ENCODE results near the gene THNSL1. TPM values are rescaled to one million over a fixed set of nuclear protein-coding genes. Genes with fewer than 3 reads are reported as not detected.

Gene THNSL1
- total RNA-seq, 1 donor from 2014 or later: 10.2 TPM

DNA sequence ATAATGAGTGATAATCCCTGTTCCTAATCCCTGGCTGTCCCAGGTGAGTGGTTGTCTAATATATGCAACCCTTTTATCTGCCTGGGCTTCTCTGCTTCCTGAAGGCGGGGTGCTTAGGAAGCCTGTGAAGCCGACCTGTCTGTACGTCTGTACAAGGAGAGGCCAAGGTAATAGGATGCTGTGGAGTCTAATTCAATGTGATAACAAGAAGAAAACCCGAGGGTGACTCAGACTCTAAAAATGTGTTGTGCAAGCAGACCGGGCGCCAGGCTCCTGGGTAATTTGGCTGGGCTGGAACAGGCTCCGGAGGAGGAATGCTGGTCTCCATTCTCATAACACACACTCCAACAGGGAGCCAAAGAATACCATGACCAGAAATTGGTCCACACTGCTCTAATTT, 43.6 kb downstream of the THNSL1 start:
- H3K36me3 Mint-ChIP-seq: no peaks in the 10 kb centered on the region
- peak overlapping the region; percentile 48 for H3K27ac Mint-ChIP-seq
- DNase-seq (ENCODE audit: extremely low spot score, unreplicated experiment): no peak
- TF ChIP-seq, protein P1, sequence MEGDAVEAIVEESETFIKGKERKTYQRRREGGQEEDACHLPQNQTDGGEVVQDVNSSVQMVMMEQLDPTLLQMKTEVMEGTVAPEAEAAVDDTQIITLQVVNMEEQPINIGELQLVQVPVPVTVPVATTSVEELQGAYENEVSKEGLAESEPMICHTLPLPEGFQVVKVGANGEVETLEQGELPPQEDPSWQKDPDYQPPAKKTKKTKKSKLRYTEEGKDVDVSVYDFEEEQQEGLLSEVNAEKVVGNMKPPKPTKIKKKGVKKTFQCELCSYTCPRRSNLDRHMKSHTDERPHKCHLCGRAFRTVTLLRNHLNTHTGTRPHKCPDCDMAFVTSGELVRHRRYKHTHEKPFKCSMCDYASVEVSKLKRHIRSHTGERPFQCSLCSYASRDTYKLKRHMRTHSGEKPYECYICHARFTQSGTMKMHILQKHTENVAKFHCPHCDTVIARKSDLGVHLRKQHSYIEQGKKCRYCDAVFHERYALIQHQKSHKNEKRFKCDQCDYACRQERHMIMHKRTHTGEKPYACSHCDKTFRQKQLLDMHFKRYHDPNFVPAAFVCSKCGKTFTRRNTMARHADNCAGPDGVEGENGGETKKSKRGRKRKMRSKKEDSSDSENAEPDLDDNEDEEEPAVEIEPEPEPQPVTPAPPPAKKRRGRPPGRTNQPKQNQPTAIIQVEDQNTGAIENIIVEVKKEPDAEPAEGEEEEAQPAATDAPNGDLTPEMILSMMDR (conservative IDR thresholded peaks at IDR 0.05): no peak
- H3K27me3 Mint-ChIP-seq: no peaks in the 10 kb centered on the region
- H3K4me1 Mint-ChIP-seq (ENCODE audit: unreplicated experiment): peaks cover 10% of the 10 kb centered on the region
- no peaks in the 10 kb centered on the region for H3K9me3 Mint-ChIP-seq
- H3K4me3 Mint-ChIP-seq: no peak overlapping the region

DNA sequence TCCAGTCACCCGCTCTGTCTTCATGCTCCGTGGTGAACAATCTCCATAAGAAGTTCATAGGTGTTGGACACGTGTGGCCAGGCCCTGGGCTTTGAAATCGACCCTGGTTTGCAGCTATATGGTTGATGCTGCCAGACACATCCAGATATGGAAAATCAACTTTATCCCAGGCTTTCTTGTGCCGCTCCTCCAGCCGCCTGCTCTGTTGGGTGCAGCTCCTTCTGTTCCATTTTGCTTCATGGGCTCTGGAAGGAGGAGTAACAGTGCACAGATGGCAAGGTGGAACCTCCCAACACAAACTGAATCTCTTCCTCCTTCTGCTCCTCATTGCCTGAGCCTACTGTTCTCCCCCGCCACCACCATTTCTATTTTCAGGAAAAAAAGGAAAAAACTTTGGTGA, 44.7 kb downstream of the THNSL1 start:
- Mint-ChIP-seq H3K4me3 (no peak overlapping the region), H3K4me1 (ENCODE audit: unreplicated experiment) (peaks cover 10% of the 10 kb centered on the region), H3K36me3 (no peaks in the 10 kb centered on the region), H3K27me3 (no peaks in the 10 kb centered on the region), H3K27ac (no peak overlapping the region), H3K9me3 (no peaks in the 10 kb centered on the region)
- DNase-seq (ENCODE audit: extremely low spot score, unreplicated experiment): no peak
- TF ChIP-seq, protein P1 (conservative IDR thresholded peaks at IDR 0.05): no peak

DNA sequence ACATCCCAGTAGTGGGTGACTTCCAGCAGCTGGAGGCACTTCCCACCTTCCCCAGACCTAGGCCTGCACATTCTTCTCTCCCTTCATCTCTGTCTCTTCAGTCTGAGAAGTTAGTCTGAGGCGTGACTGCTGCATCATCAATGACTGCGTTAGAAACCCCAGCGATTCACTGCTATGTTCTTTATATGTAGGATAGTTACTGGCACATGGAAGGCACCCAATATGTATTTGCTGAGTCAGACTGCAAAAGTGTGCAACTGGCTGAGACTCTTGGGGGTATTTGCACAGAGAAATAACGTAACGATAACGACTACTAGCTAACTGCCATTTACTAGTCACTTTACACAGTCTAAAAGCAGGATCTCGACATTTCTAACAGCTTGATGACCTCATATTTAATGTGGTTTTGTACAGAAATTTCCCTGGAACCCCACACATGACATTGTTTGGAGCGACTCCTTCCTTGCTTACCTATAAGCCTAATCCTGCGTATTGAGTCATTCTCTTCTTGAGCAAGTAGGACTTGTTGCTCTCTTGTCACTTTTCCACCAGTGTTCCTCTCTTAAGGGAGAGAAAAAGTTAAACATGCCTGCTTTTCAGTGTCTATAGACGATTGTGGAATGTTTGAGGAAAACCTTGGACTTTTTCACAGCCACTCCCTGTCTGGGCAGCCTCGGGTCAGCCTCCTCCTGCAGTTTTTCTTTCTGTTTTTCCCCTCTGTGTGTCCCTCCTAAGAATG, 45.5 kb downstream of the THNSL1 start:
- TF ChIP-seq, protein P1 (conservative IDR thresholded peaks at IDR 0.05): no peak
- H3K4me1 Mint-ChIP-seq (ENCODE audit: unreplicated experiment): peaks cover 10% of the 10 kb centered on the region
- H3K36me3 Mint-ChIP-seq: no peaks in the 10 kb centered on the region
- no peaks in the 10 kb centered on the region for H3K27me3 Mint-ChIP-seq
- no peaks in the 10 kb centered on the region for H3K9me3 Mint-ChIP-seq
- DNase-seq (ENCODE audit: extremely low spot score, unreplicated experiment): no peak
- H3K27ac Mint-ChIP-seq: peak overlapping the region; percentile 97
- peak overlapping the region; percentile 79 for H3K4me3 Mint-ChIP-seq

DNA sequence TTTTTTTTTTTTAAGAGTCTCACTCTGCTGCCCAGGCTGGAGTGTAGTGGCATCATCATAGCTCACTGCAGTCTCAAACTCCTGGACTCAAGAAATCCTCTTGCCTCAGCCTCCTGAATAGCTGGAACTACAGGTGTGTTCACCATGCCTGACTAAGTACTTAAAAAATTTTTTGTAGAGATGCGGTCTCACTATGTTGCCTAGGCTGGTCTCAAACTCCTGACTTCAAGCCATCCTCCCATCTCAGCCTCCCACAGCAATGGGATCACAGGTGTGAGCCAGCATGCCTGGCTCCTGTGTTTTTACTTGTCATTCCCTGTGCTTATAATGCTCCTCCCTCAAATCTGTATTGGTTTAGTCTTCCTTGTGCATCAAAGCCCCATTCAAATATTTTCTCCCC, 46.7 kb downstream of the THNSL1 start:
- H3K27me3 Mint-ChIP-seq: no peaks in the 10 kb centered on the region
- peaks cover 10% of the 10 kb centered on the region for H3K4me1 Mint-ChIP-seq (ENCODE audit: unreplicated experiment)

DNA sequence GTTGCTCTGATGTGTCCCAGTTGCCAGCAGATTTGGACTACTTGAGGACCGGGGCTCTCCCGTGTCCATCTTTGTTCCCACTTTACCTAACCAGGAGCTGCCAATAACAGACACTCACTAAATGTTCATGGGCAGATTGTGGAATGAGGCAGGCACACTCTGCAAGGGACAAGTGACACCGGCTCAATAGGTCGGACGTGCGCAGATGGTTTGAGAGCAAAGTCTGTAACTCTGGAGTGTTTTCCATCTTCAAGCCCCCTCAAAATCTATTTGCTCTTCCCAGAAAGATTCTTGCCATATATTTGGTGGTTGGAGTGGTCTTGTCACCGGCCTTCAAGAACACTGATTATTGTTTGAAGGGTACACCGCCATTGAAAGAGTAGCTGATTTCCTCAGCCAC, 47.2 kb downstream of the THNSL1 start:
- Mint-ChIP-seq H3K9me3 (no peaks in the 10 kb centered on the region), H3K27ac (no peak overlapping the region), H3K4me1 (ENCODE audit: unreplicated experiment) (peaks cover 10% of the 10 kb centered on the region), H3K4me3 (no peak overlapping the region), H3K36me3 (no peaks in the 10 kb centered on the region), H3K27me3 (no peaks in the 10 kb centered on the region)
- no peak for DNase-seq (ENCODE audit: extremely low spot score, unreplicated experiment)
- TF ChIP-seq, protein P1 (conservative IDR thresholded peaks at IDR 0.05): no peak

More for the DNA sequence above, 46.7 kb downstream of the THNSL1 start:
- H3K4me3 Mint-ChIP-seq: no peak overlapping the region
- H3K27ac Mint-ChIP-seq: no peak overlapping the region
- no peaks in the 10 kb centered on the region for H3K9me3 Mint-ChIP-seq
- no peaks in the 10 kb centered on the region for H3K36me3 Mint-ChIP-seq
- TF ChIP-seq, protein P1 (conservative IDR thresholded peaks at IDR 0.05): no peak
- DNase-seq (ENCODE audit: extremely low spot score, unreplicated experiment): no peak

Measured in type B pancreatic cell (in vitro differentiated cells).